Chondrocyte (in vitro differentiated cells): ENCODE measurements around the gene ZNRF1. TPM values are rescaled to one million over a fixed set of nuclear protein-coding genes. Genes with fewer than 3 reads are reported as not detected.
"Not testable (repeated sequence)": the region's sequence is repeated elsewhere in the genome, so short reads cannot be mapped to it uniquely, and the experiment has no call there.

Source experiments
- DNase-seq: peaks from one replicate; pipeline ENCODE4 v3.0.0; 2021; ENCODE audit warnings: mixed read lengths, low spot score
- H3K27ac Mint-ChIP-seq: one replicate; pipeline ENCODE4 v1.8.0; 2021; ENCODE audit warnings: mild to moderate bottlenecking, moderate library complexity, mixed read lengths; ENCODE audit not compliant: unreplicated experiment
- H3K27me3 Mint-ChIP-seq: 2 replicates; pipeline ENCODE4 v1.8.0; 2021; ENCODE audit warnings: low read depth, mixed read lengths
- H3K36me3 Mint-ChIP-seq: 2 replicates; pipeline ENCODE4 v1.8.0; 2021; ENCODE audit warnings: low read depth, mixed read lengths
- H3K4me1 Mint-ChIP-seq: 2 replicates; pipeline ENCODE4 v1.8.0; 2021; ENCODE audit warnings: low read depth, mild to moderate bottlenecking, mixed read lengths
- H3K4me3 Mint-ChIP-seq: one replicate; pipeline ENCODE4 v1.8.0; 2021; ENCODE audit warnings: mild to moderate bottlenecking, moderate library complexity, mixed read lengths; ENCODE audit not compliant: unreplicated experiment
- H3K9me3 Mint-ChIP-seq: 2 replicates; pipeline ENCODE4 v1.8.0; 2021; ENCODE audit warnings: low read depth, mixed read lengths
- total RNA-seq: library from RNA; stranded (reverse); gene quantifications from 3 replicates; pipeline ENCODE4 v1.2.1, GENCODE V29; 2021
- TF ChIP-seq, protein P1 (sequence below): fragments of 200-600 bp; sonication (generic); IDR thresholded peaks from 2 replicates; pipeline ENCODE4 v1.5.0; 2021; ENCODE audit warnings: antibody characterized with exemption, mild to moderate bottlenecking, moderate library complexity

Gene ZNRF1
- total RNA-seq, 1 donor from 2014 or later, result 22.7 TPM

- Mint-ChIP-seq H3K4me1 (no peaks in the 10 kb centered on the region), H3K4me3 (no peak overlapping the region), H3K36me3 (no peaks in the 10 kb centered on the region), H3K9me3 (peaks cover 8% of the 10 kb centered on the region), H3K27me3 (no peaks in the 10 kb centered on the region), H3K27ac (no peak overlapping the region)
- TF ChIP-seq, protein P1, sequence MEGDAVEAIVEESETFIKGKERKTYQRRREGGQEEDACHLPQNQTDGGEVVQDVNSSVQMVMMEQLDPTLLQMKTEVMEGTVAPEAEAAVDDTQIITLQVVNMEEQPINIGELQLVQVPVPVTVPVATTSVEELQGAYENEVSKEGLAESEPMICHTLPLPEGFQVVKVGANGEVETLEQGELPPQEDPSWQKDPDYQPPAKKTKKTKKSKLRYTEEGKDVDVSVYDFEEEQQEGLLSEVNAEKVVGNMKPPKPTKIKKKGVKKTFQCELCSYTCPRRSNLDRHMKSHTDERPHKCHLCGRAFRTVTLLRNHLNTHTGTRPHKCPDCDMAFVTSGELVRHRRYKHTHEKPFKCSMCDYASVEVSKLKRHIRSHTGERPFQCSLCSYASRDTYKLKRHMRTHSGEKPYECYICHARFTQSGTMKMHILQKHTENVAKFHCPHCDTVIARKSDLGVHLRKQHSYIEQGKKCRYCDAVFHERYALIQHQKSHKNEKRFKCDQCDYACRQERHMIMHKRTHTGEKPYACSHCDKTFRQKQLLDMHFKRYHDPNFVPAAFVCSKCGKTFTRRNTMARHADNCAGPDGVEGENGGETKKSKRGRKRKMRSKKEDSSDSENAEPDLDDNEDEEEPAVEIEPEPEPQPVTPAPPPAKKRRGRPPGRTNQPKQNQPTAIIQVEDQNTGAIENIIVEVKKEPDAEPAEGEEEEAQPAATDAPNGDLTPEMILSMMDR, result no peak
- DNase-seq, result no peak
Observed at GRCh38 chr16:75121949-75122568, 123.2 kb downstream of the ZNRF1 start.

- Mint-ChIP-seq H3K9me3 (peaks cover 11% of the 10 kb centered on the region), H3K27me3 (no peaks in the 10 kb centered on the region), H3K27ac (no peak overlapping the region), H3K4me3 (no peak overlapping the region), H3K36me3 (peaks cover 2% of the 10 kb centered on the region), H3K4me1 (no peaks in the 10 kb centered on the region)
- no peak for DNase-seq
- TF ChIP-seq, protein P1, result no peak
Observed at GRCh38 chr16:75122609-75123008, 123.8 kb downstream of the ZNRF1 start.

GRCh38 chr16:75127713-75128415 is 129.0 kb downstream of the ZNRF1 start:
- Mint-ChIP-seq H3K27me3 (peaks cover 8% of the 10 kb centered on the region), H3K9me3 (peaks cover 8% of the 10 kb centered on the region), H3K4me3 (no peak overlapping the region), H3K27ac (no peak overlapping the region), H3K36me3 (peaks cover 2% of the 10 kb centered on the region), H3K4me1 (no peaks in the 10 kb centered on the region)
- TF ChIP-seq, protein P1, result no peak
- no peak for DNase-seq

DNA sequence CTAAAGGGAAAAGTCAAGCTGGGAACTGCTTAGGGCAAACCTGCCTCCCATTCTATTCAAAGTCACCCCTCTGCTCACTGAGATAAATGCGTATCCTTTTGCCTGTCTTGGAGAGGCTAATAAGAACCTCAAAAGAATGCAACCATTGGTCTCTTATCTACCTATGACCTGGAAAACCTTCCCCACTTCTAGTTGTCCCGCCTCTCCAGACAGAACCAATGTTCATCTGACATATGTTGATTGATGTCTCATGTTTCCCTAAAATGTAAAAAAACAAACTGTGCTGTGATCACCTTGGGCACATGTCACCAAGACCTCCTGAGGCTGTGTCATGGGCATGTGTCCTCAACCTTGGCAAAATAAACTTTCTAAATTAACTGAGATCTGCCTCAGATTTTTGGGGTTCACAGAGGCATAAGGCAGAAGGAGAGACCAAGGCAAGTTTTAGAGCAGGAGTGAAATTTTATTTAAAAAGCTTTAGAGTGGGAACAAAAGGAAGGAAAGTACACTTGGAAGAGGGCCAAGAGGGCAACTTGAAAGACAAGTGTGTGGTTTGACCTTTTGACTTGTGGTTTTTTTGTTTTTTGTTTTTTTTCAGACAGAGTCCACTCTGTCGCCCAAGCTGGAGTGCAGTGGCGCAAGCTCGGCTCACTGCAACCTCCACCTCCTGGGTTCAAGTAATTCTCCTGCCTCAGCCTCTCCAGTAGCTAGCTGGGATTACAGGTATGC is 130.8 kb downstream of the ZNRF1 start:
- not testable (repeated sequence) for H3K36me3 Mint-ChIP-seq, H3K4me3 Mint-ChIP-seq, DNase-seq, H3K27ac Mint-ChIP-seq, H3K9me3 Mint-ChIP-seq, H3K4me1 Mint-ChIP-seq, H3K27me3 Mint-ChIP-seq

- Mint-ChIP-seq H3K4me3 (no peak overlapping the region), H3K4me1 (no peaks in the 10 kb centered on the region), H3K27ac (no peak overlapping the region), H3K9me3 (peaks cover 8% of the 10 kb centered on the region), H3K36me3 (peaks cover 2% of the 10 kb centered on the region), H3K27me3 (peaks cover 8% of the 10 kb centered on the region)
- no peak for DNase-seq
- TF ChIP-seq, protein P1, result peak; percentile 43
Observed at GRCh38 chr16:75130150-75130771, 131.4 kb downstream of the ZNRF1 start.
